ENCODE measurements around the gene KLF6. TPM values are rescaled to one million over a fixed set of nuclear protein-coding genes. Genes with fewer than 3 reads are reported as not detected.

KLF6 gene
- polyA plus RNA-seq, 1 donor from 2014 or later, result 10.4 TPM

DNA sequence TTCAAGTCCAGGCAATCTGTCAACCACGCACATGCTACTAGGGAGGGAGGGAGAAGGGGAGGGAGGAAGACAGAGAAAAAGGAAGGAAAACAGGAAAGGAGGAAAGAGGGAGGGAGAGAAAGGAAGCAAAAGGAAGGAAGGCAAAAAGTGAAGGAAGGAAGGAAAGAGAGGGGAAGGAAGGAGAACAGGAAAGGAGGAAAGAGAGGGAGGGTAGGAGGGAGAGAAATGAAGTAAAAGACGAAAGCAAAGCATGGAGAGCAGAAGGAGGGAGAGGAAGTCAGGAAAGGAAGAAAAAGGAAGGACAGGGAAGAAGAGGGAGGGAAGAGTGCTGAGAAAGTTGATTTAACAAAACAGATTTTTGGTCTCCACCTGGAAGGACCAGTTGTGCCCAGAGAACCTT lies 25.6 kb downstream of the KLF6 start:
- Histone ChIP-seq H3K36me3 (ENCODE audit: insufficient read depth, low read length) (no peaks in the 10 kb centered on the region), H3K79me2 (replicated peaks; ENCODE audit: insufficient read depth, low read length) (no peaks in the 10 kb centered on the region), H3K4me3 (ENCODE audit: low read length) (no peak overlapping the region), H3K4me2 (ENCODE audit: low read length) (no peak overlapping the region), H3K9me2 (ENCODE audit: insufficient read depth, low read length) (no peaks in the 10 kb centered on the region), H2AFZ (ENCODE audit: low read depth, low read length) (no peak overlapping the region), H3K27me3 (ENCODE audit: insufficient read depth, low read depth, low read length) (no peaks in the 10 kb centered on the region), H4K20me1 (ENCODE audit: insufficient read depth) (no peaks in the 10 kb centered on the region), H3K9me3 (ENCODE audit: low read length) (no peaks in the 10 kb centered on the region), H3K27ac (ENCODE audit: low read length) (no peak overlapping the region), H3K9ac (ENCODE audit: low read length) (no peak overlapping the region), H3F3A (ENCODE audit: insufficient read depth, low read length, poor library complexity, severe bottlenecking) (no peaks in the 10 kb centered on the region)
- no peak for TF ChIP-seq POLR2AphosphoS5 (IDR thresholded peaks at IDR 0.05)
- no peak for TF ChIP-seq EP300 (conservative IDR thresholded peaks at IDR 0.05; ENCODE audit: poor library complexity, severe bottlenecking)
- TF ChIP-seq, protein P1, sequence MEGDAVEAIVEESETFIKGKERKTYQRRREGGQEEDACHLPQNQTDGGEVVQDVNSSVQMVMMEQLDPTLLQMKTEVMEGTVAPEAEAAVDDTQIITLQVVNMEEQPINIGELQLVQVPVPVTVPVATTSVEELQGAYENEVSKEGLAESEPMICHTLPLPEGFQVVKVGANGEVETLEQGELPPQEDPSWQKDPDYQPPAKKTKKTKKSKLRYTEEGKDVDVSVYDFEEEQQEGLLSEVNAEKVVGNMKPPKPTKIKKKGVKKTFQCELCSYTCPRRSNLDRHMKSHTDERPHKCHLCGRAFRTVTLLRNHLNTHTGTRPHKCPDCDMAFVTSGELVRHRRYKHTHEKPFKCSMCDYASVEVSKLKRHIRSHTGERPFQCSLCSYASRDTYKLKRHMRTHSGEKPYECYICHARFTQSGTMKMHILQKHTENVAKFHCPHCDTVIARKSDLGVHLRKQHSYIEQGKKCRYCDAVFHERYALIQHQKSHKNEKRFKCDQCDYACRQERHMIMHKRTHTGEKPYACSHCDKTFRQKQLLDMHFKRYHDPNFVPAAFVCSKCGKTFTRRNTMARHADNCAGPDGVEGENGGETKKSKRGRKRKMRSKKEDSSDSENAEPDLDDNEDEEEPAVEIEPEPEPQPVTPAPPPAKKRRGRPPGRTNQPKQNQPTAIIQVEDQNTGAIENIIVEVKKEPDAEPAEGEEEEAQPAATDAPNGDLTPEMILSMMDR (IDR thresholded peaks at IDR 0.05; ENCODE audit: poor library complexity, severe bottlenecking), result no peak
- TF ChIP-seq, protein P2, sequence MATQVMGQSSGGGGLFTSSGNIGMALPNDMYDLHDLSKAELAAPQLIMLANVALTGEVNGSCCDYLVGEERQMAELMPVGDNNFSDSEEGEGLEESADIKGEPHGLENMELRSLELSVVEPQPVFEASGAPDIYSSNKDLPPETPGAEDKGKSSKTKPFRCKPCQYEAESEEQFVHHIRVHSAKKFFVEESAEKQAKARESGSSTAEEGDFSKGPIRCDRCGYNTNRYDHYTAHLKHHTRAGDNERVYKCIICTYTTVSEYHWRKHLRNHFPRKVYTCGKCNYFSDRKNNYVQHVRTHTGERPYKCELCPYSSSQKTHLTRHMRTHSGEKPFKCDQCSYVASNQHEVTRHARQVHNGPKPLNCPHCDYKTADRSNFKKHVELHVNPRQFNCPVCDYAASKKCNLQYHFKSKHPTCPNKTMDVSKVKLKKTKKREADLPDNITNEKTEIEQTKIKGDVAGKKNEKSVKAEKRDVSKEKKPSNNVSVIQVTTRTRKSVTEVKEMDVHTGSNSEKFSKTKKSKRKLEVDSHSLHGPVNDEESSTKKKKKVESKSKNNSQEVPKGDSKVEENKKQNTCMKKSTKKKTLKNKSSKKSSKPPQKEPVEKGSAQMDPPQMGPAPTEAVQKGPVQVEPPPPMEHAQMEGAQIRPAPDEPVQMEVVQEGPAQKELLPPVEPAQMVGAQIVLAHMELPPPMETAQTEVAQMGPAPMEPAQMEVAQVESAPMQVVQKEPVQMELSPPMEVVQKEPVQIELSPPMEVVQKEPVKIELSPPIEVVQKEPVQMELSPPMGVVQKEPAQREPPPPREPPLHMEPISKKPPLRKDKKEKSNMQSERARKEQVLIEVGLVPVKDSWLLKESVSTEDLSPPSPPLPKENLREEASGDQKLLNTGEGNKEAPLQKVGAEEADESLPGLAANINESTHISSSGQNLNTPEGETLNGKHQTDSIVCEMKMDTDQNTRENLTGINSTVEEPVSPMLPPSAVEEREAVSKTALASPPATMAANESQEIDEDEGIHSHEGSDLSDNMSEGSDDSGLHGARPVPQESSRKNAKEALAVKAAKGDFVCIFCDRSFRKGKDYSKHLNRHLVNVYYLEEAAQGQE (IDR thresholded peaks at IDR 0.05; ENCODE audit: borderline replicate concordance), result no peak
- no peak for TF ChIP-seq EZH2 (IDR thresholded peaks at IDR 0.05; ENCODE audit: borderline replicate concordance, insufficient read depth, low read length, poor library complexity, severe bottlenecking)
- no peak for TF ChIP-seq RAD21 (conservative IDR thresholded peaks at IDR 0.05)
- TF ChIP-seq TAF1 (IDR thresholded peaks at IDR 0.05; ENCODE audit: low read depth), result no peak
- TF ChIP-seq MXI1 (conservative IDR thresholded peaks at IDR 0.05; ENCODE audit: poor library complexity, severe bottlenecking), result no peak
- no peak for TF ChIP-seq SMC3 (conservative IDR thresholded peaks at IDR 0.05; ENCODE audit: poor library complexity)

DNA sequence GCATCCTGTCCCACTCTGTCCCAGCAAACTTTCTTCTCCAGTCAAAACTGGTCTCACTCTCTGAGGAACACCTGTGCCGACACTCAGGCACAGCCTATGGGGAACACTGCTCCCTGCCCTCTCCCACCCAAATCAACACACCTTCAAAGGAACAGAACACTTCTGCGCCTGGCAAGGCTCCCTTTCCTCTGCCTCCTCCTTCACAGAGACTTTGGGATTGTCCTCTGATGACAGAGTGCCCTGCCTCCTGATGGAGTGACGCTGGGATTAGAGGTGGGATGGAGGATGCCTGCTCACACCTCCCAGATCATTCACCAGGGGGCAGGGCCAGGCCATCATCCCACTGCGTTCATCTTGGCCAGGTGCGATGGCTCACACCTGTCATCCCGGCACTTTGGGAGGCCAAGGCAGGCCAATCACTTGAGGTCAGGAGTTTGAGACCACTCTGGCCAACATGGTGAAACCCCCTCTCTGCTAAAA lies 26.5 kb downstream of the KLF6 start:
- H4K20me1 ChIP-seq (ENCODE audit: insufficient read depth), result no peaks in the 10 kb centered on the region
- H3K4me3 ChIP-seq (ENCODE audit: low read length), result no peak overlapping the region
- no peaks in the 10 kb centered on the region for H3K9me3 ChIP-seq (ENCODE audit: low read length)
- no peak overlapping the region for H3K4me2 ChIP-seq (ENCODE audit: low read length)
- no peaks in the 10 kb centered on the region for H3K9me2 ChIP-seq (ENCODE audit: insufficient read depth, low read length)
- H3K36me3 ChIP-seq (ENCODE audit: insufficient read depth, low read length), result no peaks in the 10 kb centered on the region
- H3K27me3 ChIP-seq (ENCODE audit: insufficient read depth, low read depth, low read length), result no peaks in the 10 kb centered on the region
- no peak overlapping the region for H3K9ac ChIP-seq (ENCODE audit: low read length)
- H3F3A ChIP-seq (ENCODE audit: insufficient read depth, low read length, poor library complexity, severe bottlenecking), result no peaks in the 10 kb centered on the region
- TF ChIP-seq TAF1 (IDR thresholded peaks at IDR 0.05; ENCODE audit: low read depth), result no peak
- no peak overlapping the region for H3K27ac ChIP-seq (ENCODE audit: low read length)
- no peaks in the 10 kb centered on the region for H3K79me2 ChIP-seq (replicated peaks; ENCODE audit: insufficient read depth, low read length)
- no peak overlapping the region for H2AFZ ChIP-seq (ENCODE audit: low read depth, low read length)

All from neural cell (in vitro differentiated cells).